HG02852 (cell line): ENCODE results near the gene CLEC4D.
"Not testable (repeated sequence)": the region's sequence is repeated elsewhere in the genome, so short reads cannot be mapped to it uniquely, and the experiment has no call there.

ENCODE experiments used
- ATAC-seq: cut with Tn5 transposase; IDR thresholded peaks from one replicate; pipeline ENCODE4 v1.9.1; 2021; ENCODE audit warnings: mild to moderate bottlenecking, moderate library complexity; ENCODE audit not compliant: unreplicated experiment

The CLEC4D gene

DNA sequence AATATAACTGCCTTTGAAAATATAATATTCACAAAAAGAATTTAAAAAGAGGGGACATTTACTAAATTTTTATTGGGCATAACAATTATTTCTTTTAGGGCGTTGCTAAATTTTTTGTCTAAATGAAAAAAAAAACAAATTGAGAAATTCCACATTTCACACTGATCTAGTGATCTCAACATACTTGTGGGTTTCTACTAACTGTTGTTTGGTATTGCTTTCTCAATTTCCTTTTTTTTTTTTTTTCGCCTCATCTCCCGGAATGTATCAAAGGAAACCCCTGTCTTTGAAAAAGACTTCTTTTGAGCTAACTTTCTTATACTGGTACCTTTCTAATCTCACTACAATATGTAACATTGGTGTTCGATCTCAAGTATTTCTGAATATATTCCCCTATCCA, at the start of gene CLEC4D:
Gene CLEC4D (plus strand): TSS at position 248 of the 400 bp plus-strand sequence. CDS start 230 bp downstream, outside the sequence.
- ATAC-seq = no peak

DNA sequence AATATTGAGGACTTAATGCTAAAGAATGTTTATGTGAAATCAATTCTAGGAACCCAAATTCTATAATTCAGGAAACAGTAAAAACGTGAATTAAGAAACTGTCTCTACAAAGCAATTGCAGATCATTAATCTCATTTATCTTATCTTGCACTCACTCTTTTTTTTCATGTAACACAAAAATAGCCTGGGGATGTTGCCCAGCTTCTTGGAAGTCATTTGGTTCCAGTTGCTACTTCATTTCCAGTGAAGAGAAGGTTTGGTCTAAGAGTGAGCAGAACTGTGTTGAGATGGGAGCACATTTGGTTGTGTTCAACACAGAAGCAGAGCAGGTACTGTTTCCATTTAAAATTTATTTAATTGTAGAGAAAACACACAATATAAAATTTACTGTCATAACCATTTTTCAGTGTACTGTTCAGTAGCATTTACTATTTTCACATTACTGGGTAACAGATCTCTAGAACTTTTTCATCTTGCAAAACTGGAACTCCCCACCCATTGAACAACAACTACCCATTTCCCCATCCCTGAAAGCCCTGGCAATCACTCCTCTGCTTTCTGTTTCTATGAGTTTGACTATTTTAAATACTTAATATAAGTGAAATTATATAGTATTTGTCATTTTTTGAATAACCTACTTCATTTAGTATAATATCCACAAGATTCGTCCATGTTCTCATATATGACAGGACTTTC, 47.9 kb upstream of the CLEC4D start:
- ATAC-seq = no peak

DNA sequence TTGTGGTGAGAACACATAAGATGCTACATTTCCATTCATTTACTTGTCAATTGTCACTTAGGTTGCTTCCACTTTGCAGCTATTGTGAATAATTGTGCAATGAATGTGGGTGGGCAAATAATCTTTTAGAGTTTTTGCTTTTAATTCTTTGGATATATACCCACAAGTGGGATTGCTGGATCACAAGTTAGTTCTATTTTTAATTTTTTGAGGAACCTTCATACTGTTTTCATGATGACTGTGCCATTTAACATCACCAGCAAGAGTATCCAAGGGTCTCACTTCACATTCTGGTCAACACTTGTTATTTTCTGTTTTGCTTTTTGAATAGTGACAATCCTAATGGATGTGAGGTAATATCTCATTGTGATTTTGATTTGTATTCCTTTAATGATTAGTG, 47.1 kb upstream of the CLEC4D start:
- ATAC-seq = no peak

DNA sequence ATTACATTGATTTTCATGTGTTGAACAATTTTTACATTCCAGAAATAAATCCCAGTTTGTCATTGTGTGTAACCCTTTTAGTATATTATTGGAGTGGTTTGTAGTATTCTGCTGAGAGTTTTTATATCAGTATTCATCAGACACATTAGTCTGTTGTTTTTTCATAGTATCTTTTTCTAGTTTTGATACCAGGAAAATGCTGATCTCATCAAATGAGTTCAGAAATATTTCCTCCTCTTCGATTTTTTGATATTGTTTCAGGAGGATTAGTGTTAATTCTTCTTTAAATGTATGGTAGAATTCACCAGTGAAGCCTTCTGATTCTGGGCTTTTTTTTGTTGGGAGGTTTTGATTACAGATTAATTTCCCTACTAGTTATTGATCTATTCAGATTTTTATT, 42.2 kb upstream of the CLEC4D start:
- ATAC-seq = no peak

DNA sequence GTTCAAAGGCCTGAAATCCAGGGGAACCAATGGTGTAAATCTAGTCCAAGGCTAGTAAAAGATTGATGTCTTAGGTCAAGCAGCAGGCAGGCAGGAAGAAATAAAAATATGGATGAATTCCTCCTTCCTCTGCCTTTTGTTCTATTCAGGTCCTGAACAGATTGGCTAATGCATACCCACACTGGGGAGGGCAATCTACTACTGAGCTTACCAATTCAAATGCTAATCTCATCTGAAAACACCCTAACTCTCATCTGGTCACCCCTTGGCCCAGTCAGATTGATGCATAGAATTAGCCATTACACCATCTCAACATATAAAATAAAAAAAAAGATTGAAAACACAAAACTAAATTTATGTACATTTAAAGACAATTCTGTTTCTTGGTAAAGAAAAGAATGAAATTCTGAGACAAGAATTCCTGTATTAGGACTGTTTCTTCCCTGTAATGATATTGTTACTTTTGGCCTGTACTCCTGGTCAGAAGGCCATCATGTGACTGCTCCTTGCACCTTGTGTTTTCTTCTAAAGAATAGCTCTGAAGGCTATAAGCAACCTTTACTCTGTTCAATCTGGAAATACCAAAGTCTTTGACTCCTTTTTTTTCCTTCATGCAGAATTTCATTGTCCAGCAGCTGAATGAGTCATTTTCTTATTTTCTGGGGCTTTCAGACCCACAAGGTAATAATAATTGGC, 37.6 kb upstream of the CLEC4D start:
- ATAC-seq = no peak

DNA sequence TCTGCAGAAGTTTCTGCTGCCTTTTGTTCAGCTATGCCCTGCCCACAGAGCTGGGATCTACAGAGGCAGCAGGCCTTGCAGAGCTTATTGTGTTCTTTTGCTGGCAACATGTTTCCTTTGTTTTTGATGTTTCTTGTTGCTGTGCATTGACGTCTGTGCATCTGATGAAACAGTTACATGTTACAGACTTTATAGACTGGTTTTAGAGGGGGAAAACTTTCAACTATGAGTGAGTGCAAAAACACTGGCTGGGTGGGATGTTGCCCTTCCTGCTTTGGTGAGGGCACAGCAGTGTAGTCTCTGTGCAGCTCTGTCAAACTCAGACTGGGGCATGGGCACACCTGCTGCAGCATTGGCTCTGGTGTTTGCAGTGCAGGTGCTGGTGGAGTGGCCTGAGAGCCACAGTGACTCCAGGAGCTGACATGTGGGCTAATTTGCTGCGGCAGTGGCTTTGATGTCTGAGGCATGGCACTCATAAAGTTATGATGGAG, 30.7 kb upstream of the CLEC4D start:
- ATAC-seq = no peak

DNA sequence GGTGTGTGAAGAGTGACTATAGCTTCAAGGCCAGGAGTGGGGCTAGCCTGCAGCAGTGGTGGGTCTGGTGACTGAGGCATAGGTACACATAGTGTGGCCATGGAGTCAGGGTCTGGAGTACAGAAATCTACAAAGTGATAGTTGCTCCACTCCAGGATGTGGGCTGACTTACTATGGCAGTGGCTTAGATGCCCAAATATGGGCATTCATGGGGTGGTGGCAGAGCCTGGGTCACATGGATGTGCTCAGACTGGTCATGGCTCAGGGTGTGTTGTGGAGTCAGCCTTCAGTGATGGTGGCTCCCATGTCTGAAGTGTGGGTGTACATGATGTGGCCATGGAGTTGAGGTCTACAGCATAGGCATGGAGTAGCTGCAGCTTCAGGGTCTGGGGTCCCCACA, 30.2 kb upstream of the CLEC4D start:
- ATAC-seq = no peak

DNA sequence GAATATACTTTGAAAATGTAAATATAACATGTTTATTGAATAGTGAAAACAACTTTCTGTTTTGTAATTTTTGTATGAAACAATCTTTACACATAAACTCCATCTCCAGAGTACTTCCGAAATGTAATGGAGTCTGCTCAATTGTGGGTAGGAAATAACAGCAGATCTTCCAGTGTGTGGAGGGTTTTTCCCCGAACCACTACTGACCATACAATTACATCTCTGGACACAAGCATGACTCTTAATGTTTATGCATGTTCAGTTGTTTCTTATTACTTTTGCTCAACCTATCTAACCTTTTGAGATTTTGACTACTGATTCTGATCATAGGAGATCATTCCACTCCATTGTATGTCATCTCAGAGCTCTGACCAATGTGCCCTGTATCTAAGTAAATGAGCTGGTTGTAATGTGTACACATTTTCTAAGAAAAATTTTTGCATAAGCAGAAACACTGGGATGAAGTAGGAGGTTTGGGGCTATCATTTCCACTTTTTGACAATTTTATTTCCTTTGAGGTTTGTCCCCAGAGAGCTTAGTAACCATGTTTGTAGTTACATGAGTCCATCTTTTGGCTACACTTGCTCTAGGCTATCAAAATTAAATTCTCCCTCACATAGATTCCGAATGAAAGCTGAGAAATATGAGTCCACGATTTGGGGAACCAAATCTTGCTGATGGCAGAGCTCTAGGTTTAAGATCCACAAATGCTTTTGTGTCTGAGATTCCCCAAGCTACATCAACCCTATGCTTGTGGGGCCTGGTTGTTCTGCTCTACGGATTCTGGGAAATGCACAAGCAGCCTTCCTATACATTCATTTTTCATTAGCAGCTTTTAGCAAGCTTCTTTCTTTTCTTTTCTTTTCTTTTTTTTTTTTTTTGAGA, 21.4 kb upstream of the CLEC4D start:
- no peak for ATAC-seq

DNA sequence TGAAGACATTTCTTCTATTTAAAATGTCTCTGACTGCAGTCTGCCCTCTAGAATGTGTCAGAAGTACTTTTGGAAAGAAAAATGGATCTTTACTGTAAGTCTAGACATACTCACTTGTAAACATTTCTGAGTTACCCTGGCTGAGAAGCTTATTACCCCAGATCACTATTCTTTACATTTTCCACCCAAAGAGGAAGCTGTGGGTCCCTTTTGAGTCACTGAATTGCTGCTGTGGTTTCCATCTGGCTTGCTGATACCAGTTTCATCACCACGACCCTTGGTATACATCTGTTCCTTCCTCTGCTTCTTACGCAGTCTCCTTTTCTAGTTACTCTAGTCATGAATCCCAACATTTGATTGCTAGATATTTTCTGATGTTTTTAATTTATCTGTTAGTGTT, 20.2 kb upstream of the CLEC4D start:
- peak; percentile 94 for ATAC-seq

DNA sequence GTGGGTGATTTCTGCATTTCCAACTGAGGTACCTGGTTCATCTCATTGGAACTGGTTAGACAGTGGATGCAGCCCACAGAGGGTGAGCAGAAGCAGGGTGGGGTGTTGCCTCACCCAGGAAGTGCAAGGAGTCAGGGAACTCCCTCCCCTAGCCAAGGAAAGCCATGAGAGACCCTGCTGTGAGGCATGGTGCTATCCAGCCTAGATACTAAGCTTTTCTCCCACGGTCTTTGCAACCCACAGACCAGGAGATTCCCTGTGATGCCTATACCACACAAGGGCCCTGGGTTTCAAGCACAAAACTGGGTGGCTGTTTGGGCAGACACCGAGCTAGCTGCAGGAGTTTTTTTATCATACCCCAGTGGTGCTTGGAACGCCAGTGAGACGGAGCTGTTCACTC, 17.6 kb upstream of the CLEC4D start:
- not testable (repeated sequence) for ATAC-seq

DNA sequence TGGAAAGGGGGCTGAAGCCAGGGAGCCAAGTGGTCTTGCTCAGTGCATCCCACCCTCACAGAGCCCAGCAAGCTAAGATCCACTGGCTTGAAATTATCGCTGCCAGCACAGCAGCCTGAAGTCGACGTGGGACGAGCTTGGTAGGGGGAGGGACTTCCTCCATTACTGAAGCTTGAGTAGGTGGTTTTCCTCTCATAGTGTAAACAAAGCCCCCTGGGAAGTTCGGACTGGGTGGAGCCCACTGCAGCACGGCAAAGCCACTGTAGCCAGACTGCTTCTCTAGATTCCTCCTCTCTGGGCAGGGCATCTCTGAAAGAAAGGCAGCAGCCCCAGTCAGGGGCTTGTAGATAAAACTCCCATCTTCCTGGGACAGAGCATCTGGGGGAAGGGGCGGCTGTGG, 17.2 kb upstream of the CLEC4D start:
- not testable (repeated sequence) for ATAC-seq

DNA sequence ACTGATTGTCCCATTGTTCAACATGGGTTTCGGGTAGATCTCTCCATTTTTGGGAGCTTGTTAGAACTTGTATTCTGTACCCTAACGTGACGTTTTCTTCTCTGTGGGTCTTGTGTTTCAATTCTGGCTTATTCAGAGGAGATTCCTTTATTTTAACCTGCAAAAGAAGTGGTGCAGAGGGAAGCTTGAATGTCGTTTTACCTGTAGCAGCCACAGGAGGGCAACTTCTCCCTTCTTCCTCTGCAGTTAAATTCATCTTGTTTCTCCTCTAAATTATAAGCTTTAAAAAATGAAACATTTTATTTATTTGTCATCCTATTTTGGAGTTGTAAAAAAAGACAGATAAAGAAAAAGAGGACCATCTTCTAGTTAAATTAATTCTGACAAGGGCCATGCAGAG, 13.7 kb upstream of the CLEC4D start:
- ATAC-seq = no peak

DNA sequence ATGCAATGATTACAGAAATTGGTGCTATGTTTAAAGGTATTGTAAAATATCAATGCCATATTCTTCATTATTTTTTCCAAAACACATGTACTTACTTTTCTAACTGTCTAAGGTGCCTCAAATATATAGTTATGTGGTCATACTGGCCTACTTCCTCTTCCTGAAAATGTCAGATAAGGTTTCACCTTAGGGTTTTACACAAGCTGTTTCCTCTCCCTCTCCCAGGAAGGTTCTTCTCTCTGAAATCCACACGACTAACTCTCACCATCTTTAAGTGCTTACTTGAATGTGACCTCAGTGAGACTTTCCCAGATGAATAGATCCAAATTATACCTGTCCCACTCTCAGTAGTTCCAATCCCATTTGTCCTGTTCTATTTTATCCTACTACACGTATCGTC, 11.6 kb upstream of the CLEC4D start:
- no peak for ATAC-seq

DNA sequence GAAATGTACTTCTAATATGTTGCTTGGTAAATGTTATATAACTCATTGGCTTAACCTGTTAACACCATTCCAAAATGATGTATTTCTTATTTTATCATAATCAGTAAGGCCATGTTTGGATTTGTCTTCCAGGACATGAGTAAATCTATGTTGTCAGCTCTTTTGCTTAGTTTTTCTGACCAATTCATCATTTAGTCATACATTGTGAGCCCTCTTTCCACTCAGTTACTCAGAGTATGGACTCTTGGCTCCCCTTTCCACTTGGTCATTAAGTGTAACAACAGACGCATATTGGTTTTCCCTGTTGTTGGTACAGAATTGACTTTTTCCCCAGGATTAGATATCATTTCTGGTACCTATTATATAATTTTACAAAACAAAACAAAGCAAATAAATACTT, 9.0 kb upstream of the CLEC4D start:
- no peak for ATAC-seq

DNA sequence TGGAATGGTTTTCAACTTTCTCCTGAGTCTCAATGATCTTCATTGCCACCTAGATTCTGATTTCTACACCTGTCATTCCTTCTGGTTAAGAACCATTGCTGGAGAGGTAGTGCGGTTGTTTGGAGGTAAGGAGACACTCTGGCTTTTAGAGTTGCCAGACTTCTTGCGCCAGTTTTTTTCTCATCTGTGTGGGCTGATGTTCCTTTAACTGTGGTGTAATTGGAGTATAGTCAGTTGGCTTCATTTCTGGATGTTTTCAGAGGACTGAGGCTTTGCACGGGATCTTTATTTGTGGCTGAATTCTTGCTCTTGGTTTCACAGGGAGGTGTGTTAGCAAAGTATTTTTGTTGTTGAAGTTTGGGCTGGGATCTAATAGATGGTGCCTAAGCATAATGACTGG, 5.7 kb upstream of the CLEC4D start:
- ATAC-seq = no peak

DNA sequence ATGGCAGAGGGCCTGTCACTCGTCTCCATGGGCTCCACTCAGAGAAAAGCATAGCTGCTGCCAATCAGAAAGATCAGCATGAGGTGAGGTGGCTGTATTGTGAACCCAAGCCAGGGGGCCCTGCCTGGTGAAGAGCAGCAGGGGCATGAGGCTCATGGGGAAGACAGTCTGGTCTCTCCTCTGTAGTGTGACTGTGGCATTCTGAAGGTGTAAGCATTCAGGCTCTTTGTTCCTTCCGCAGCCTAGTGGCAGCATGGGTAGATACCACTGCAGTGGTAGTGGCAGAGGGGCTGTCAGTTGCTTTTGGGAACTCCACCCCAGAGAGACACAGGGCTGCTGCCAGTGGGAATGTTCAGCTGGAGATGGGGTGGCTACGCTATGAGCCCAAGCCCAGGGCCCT, 5.1 kb upstream of the CLEC4D start:
- no peak for ATAC-seq

DNA sequence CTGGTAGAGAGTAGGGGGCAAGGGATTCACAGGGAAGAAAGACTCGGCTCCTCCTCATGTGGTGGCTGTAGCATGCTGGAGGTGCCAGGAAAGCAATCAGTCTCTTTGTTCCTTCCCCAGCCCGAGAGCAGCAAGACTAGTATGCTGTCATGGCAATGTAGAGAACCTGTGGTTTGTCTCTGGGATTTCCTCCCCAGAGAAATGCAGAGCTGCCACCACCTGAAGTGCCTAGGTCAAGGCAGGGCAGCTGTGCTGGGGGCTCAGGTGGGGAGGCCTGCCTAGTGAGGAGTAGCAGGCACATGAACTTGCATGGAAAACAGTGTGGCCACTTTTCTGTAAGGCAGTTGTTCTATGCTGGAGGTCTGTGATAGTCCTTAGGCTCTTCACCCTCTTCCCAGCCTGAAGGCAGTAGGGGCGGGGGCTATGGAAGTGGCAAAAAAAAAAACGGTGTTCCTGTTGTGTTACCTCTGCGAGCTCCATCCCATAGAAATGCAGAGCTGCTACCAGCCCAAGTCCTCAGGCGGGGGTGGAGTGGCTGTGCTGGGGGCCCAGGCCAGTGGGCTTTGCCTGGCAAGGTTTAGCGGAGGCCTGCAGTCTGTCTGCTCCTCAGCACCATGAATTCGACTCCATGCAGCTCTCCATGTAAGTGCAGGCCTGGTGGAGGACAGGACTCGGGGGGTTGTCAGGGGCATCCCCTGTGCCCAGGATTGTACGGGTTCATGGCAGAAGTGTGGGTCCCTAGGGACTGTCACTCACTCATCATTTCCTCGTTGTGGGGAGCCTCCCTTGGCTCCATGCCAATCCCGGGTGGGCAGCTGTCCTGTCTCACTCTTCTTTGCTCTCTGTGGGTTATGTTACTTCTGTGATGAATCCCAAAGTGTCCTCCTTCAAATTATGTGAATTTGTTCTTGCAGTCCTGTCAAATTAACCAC, 4.1 kb upstream of the CLEC4D start:
- ATAC-seq = no peak

DNA sequence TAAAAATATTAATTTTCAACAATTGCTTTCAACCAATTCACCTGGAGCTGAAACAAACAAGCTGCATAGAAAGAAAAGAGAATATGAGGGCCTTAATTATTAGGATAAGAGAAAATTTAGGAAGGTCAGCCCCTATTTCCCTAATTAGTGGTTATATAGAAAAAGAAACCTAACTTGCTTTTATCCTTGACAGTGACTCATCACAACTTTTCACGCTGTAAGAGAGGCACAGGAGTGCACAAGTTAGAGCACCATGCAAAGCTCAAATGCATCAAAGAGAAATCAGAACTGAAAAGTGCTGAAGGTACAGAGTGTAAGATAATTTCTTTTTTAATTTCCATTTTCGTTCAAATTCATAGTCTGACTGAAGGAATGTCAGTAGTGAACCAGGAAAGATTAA, 4.7 kb downstream of the CLEC4D start:
- ATAC-seq = no peak

DNA sequence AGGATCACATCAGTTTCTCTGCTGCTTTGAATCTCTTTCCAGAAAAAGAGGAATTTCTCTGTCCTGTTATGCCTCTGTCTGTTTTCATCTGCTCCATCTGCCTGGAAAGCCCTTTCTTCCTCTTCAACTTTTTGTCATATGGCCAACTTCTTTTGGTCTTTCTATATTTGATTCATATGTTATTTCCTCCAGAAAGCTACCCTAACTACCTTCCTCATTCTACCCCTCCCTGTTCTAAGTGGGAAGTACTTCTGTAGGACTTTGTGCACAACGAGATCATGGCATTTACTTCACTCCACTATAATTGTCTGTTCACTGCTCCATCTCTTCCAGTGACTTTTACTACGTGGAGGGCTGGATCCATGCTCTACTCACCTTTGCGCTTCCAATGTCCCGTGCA, 5.9 kb downstream of the CLEC4D start:
- no peak for ATAC-seq
